Neuronal stem cell (in vitro differentiated cells): Measurements from ENCODE around the gene EMC9.

Experiments
- DNase-seq: peaks from one replicate; pipeline ENCODE4 v3.0.0-alpha.2; 2013; ENCODE audit warnings: low spot score
- H2AFZ ChIP-seq: one replicate; pipeline ENCODE4 v1.6.1; 2013; ENCODE audit warnings: mild to moderate bottlenecking, low read length, inconsistent platforms
- H2AK5ac ChIP-seq: 2 replicates; pipeline ENCODE4 v1.6.1; 2013; ENCODE audit warnings: low read depth, mild to moderate bottlenecking, inconsistent platforms, low read length, moderate library complexity, mixed read lengths
- H2BK120ac ChIP-seq: 2 replicates; pipeline ENCODE4 v1.6.1; 2013; ENCODE audit warnings: low read depth, mild to moderate bottlenecking, inconsistent platforms, low read length, moderate library complexity, mixed read lengths
- H2BK12ac ChIP-seq: one replicate; pipeline ENCODE4 v1.6.1; 2013; ENCODE audit warnings: low read length, inconsistent platforms
- H2BK15ac ChIP-seq: 2 replicates; pipeline ENCODE4 v1.6.1; 2013; ENCODE audit warnings: mild to moderate bottlenecking, low read length, inconsistent platforms, mixed read lengths
- H2BK5ac ChIP-seq: one replicate; pipeline ENCODE4 v1.6.1; 2013; ENCODE audit warnings: inconsistent platforms, mild to moderate bottlenecking, low read length, moderate library complexity
- H3K14ac ChIP-seq: one replicate; pipeline ENCODE4 v1.6.1; 2013; ENCODE audit warnings: low read length, inconsistent platforms
- H3K18ac ChIP-seq: 2 replicates; pipeline ENCODE4 v1.6.1; 2013; ENCODE audit warnings: low read length, inconsistent platforms
- H3K23ac ChIP-seq: 2 replicates; pipeline ENCODE4 v1.6.1; 2013; ENCODE audit warnings: low read depth, mild to moderate bottlenecking, mixed read lengths, low read length, inconsistent platforms; ENCODE audit not compliant: poor library complexity
- H3K27ac ChIP-seq: replicated peaks from 3 replicates; pipeline ENCODE4 v1.5.1; 2013; ENCODE audit warnings: low read length, inconsistent platforms
- H3K27me3 ChIP-seq, 3 experiments: 2 replicates each; pipeline ENCODE4 v1.6.1; 2013; ENCODE audit warnings: low read length in 3 of 3, mild to moderate bottlenecking in 2 of 3, inconsistent platforms in 1 of 3, low read depth in 1 of 3, mixed read lengths in 1 of 3, moderate library complexity in 1 of 3; ENCODE audit not compliant: control insufficient read depth in 3 of 3, insufficient read depth in 3 of 3
- H3K36me3 ChIP-seq, 2 donors: replicated peaks in 1 of 2; 2 replicates each; pipeline ENCODE4 v1.6.1; 2013; ENCODE audit warnings: low read length in 2 of 2; ENCODE audit not compliant: control insufficient read depth in 2 of 2, insufficient read depth in 2 of 2
- H3K4ac ChIP-seq: 2 replicates; pipeline ENCODE4 v1.6.1; 2013; ENCODE audit warnings: inconsistent platforms, mild to moderate bottlenecking, low read length, moderate library complexity
- H3K4me1 ChIP-seq, 2 donors: 1 replicate in 1 of 2; 2 replicates in 1 of 2; pipeline ENCODE4 v1.6.1; 2013; ENCODE audit warnings: low read length in 2 of 2, low read depth in 1 of 2; ENCODE audit not compliant: control insufficient read depth in 2 of 2, insufficient read depth in 1 of 2
- H3K4me2 ChIP-seq: one replicate; pipeline ENCODE4 v1.6.1; 2013; ENCODE audit warnings: mild to moderate bottlenecking, low read length, inconsistent platforms; ENCODE audit not compliant: insufficient read depth, poor library complexity, severe bottlenecking
- H3K4me3 ChIP-seq, 2 donors: 2 replicates each; pipeline ENCODE4 v1.5.1; 2013; ENCODE audit warnings: low read length in 2 of 2, mild to moderate bottlenecking in 2 of 2, inconsistent platforms in 1 of 2, moderate library complexity in 1 of 2
- H3K79me1 ChIP-seq: one replicate; pipeline ENCODE4 v1.6.1; 2013; ENCODE audit warnings: low read depth, mild to moderate bottlenecking, inconsistent platforms, low read length, moderate library complexity
- H3K9ac ChIP-seq: one replicate; pipeline ENCODE4 v1.6.1; 2013; ENCODE audit warnings: mild to moderate bottlenecking, low read depth, low read length, inconsistent platforms; ENCODE audit not compliant: poor library complexity
- H3K9me3 ChIP-seq, 2 donors: replicated peaks in 1 of 2; 2 replicates each; pipeline versions ENCODE3 to v1.6.1; 2013; ENCODE audit warnings: low read length in 2 of 2, mild to moderate bottlenecking in 2 of 2, inconsistent platforms in 1 of 2, low read depth in 1 of 2, mixed read lengths in 1 of 2, moderate library complexity in 1 of 2; ENCODE audit not compliant: control insufficient read depth in 2 of 2, insufficient read depth in 1 of 2
- H4K8ac ChIP-seq: one replicate; pipeline ENCODE4 v1.6.1; 2013; ENCODE audit warnings: low read depth, mild to moderate bottlenecking, inconsistent platforms, low read length, moderate library complexity
- H4K91ac ChIP-seq: one replicate; pipeline ENCODE4 v1.6.1; 2013; ENCODE audit warnings: low read length, low read depth, mild to moderate bottlenecking, inconsistent platforms; ENCODE audit not compliant: poor library complexity
- WGBS, 2 donors: extraction: QIAGEN DNeasy Blood & Tissue Kit; methylation state at CpG; one replicate each; pipeline ENCODE4 v1.1.7; 2013; ENCODE audit warnings: missing lambda C conversion rate in 2 of 2, mixed read lengths in 1 of 2; ENCODE audit not compliant: insufficient read length in 2 of 2, insufficient replicate concordance in 1 of 2; ENCODE audit errors: extremely low coverage in 2 of 2; 5-methylcytosine and 5-hydroxymethylcytosine counted together

EMC9 gene

GRCh38 chr14:24178399-24179178 lies 37.2 kb upstream of the EMC9 start:
- Histone ChIP-seq H3K4ac (no peak overlapping the region), H3K9ac (no peak overlapping the region), H3K18ac (no peak overlapping the region), H3K4me2 (no peak overlapping the region), H2BK15ac (no peak overlapping the region), H3K27ac (no peak overlapping the region), H3K4me3 (no peak overlapping the region), H4K8ac (no peak overlapping the region), H3K27me3 (no peaks in the 10 kb centered on the region), H3K14ac (no peak overlapping the region), H3K4me1 (no peaks in the 10 kb centered on the region), H3K23ac (peak overlapping the region; percentile 43), H2BK12ac (no peak overlapping the region), H2AFZ (no peak overlapping the region), H3K9me3 (no peaks in the 10 kb centered on the region), H2BK120ac (no peak overlapping the region), H3K36me3 (peaks cover 65 to 69% of the 10 kb centered on the region in 2 donors), H4K91ac (no peak overlapping the region), H3K79me1 (peaks cover 5% of the 10 kb centered on the region), H2BK5ac (peak overlapping the region; percentile 66), H2AK5ac (no peak overlapping the region)
- DNase-seq, result no peak
- no CpG with 5 or more reads among the region's 12 CpGs for WGBS, 2 donors

DNA sequence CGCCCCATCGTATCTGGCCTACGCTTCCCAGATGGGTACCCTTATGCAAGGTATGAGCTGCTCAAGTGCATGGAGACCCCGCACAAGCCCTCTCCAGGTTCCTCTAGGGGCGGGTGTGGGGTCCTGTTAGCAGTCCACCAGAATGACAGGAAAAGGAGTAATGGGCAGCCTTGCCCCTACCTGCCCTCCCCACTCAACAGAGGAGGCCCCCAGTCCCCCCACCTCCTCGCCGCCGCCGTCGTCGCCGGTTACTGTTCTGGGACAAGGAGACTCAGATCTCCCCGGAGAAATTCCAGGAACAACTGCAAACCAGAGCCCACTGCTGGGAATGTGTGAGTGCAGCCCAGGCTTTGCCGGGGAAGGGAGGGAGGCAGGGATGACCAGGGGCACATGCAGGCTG lies 36.5 kb upstream of the EMC9 start:
- Histone ChIP-seq H3K9ac (no peak overlapping the region), H3K27me3 (no peaks in the 10 kb centered on the region), H2BK5ac (peak overlapping the region; percentile 39), H3K4ac (no peak overlapping the region), H2AFZ (no peak overlapping the region), H3K79me1 (peaks cover 6% of the 10 kb centered on the region), H4K8ac (peak overlapping the region; percentile 17), H2BK120ac (no peak overlapping the region), H3K14ac (no peak overlapping the region), H3K9me3 (no peaks in the 10 kb centered on the region), H3K4me3 (no peak overlapping the region), H4K91ac (no peak overlapping the region), H2AK5ac (no peak overlapping the region), H3K23ac (no peak overlapping the region), H3K36me3 (peaks cover 58 to 70% of the 10 kb centered on the region in 2 donors), H3K27ac (no peak overlapping the region), H3K4me1 (peaks cover 0 to 3% of the 10 kb centered on the region in 2 donors), H3K18ac (no peak overlapping the region), H2BK12ac (no peak overlapping the region), H3K4me2 (no peak overlapping the region), H2BK15ac (no peak overlapping the region)
- WGBS, 2 donors, result no CpG with 5 or more reads among the region's 14 CpGs
- DNase-seq, result no peak

DNA sequence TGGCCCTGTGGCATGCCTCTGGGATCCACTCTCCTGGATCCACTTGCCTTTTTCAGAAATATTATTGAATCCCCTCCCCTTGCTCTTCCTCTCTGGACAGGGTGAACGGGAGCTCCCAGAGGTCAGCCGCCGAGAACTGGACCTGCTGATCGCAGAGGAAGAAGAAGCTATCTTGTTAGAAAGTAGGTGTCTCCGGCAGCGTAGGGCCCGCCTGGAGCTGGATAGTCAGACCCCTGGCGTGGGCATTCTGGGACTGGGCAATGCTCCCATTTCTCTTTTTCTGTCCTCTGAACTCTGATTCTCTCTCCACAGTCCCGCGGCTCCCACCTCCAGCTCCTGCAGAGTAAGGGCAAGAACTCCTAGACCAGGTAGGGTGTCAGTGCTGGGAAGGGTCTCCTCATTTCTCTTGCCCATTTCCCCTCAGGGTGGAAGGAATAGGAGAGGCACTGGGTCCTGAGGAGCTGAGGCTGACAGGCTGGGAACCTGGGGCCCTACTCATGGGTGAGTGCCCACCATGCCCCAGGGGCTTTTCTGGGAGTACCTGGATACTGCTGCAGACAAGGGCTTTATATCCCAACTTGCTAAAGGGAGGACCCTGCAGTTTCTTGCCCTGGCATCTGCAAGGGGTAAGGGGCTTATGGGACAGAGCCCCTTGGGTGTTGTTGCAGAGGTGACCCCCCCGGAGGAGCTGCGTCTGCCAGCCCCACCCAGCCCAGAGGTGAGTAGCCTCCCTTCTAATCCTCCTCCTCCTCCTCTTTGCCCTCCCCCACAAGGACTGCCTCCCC lies 35.8 kb upstream of the EMC9 start:
- Histone ChIP-seq H2AK5ac (no peak overlapping the region), H2AFZ (no peak overlapping the region), H3K4ac (no peak overlapping the region), H3K9me3 (no peaks in the 10 kb centered on the region), H3K36me3 (peaks cover 51 to 64% of the 10 kb centered on the region in 2 donors), H3K14ac (no peak overlapping the region), H3K4me3 (no peak overlapping the region), H3K27me3 (no peaks in the 10 kb centered on the region), H4K91ac (no peak overlapping the region), H4K8ac (no peak overlapping the region), H2BK12ac (no peak overlapping the region), H3K4me1 (peaks cover 0 to 7% of the 10 kb centered on the region in 2 donors), H3K18ac (no peak overlapping the region), H2BK15ac (no peak overlapping the region), H3K4me2 (no peak overlapping the region), H3K79me1 (peaks cover 11% of the 10 kb centered on the region), H2BK120ac (no peak overlapping the region), H3K23ac (no peak overlapping the region), H3K27ac (no peak overlapping the region), H3K9ac (no peak overlapping the region), H2BK5ac (peak overlapping the region; percentile 39)
- no peak for DNase-seq
- no CpG with 5 or more reads among the region's 12 CpGs for WGBS, 2 donors

DNA sequence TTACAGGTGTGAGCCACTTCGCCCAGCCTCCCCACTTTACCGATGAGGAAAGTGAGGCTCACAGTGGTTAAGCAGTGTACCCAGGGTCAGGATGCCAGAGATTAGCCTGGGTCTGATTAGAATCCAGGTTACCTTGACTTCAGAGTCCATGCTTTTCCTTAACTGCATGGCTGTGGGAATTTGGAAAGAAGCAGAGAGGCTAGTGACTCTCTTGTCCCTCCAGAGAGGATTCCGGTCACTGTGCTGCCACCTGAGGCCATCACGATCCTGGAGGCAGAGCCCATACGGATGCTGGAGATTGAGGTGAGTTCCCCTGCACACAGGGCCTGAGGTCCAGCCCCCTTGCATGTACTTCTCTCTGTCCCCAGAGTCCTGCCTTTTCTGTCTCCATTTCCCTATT lies 35.2 kb upstream of the EMC9 start:
- WGBS, 2 donors, result no CpG with 5 or more reads among the region's 5 CpGs
- H3K4me3 ChIP-seq, result no peak overlapping the region
- no peak overlapping the region for H2BK15ac ChIP-seq
- no peak overlapping the region for H4K8ac ChIP-seq
- H3K27me3 ChIP-seq, result no peaks in the 10 kb centered on the region
- H3K23ac ChIP-seq, result no peak overlapping the region
- peak overlapping the region; percentile 17 for H3K27ac ChIP-seq
- H3K4me1 ChIP-seq, result peaks cover 0 to 8% of the 10 kb centered on the region in 2 donors
- DNase-seq, result no peak
- H3K18ac ChIP-seq, result no peak overlapping the region
- H2BK12ac ChIP-seq, result no peak overlapping the region
- H2BK120ac ChIP-seq, result no peak overlapping the region
- H3K9ac ChIP-seq, result no peak overlapping the region
- no peak overlapping the region for H3K4ac ChIP-seq
- H3K9me3 ChIP-seq, result no peaks in the 10 kb centered on the region
- no peak overlapping the region for H3K14ac ChIP-seq
- H3K4me2 ChIP-seq, result no peak overlapping the region
- peaks cover 45 to 60% of the 10 kb centered on the region in 2 donors for H3K36me3 ChIP-seq
- no peak overlapping the region for H4K91ac ChIP-seq
- H2BK5ac ChIP-seq, result no peak overlapping the region
- H2AFZ ChIP-seq, result no peak overlapping the region
- no peak overlapping the region for H2AK5ac ChIP-seq
- H3K79me1 ChIP-seq, result peaks cover 14% of the 10 kb centered on the region
